Subcutaneous adipose tissue (tissue), 4 donors: ENCODE data around the gene BMERB1. TPM values are rescaled to one million over a fixed set of nuclear protein-coding genes. Genes with fewer than 3 reads are reported as not detected.

Experiments
- total RNA-seq, 4 donors: library from RNA; depleted of rRNA; stranded (reverse); fragments of >200 nt; gene quantifications; one replicate each; pipeline ENCODE4 v1.1.0, GENCODE V29; 2016
- TF ChIP-seq, protein P1 (sequence below): fragments of 450-650 bp; IDR thresholded peaks from one replicate; pipeline ENCODE4 v1.5.1; 2016; ENCODE audit warnings: low read depth, mild to moderate bottlenecking, control low read depth, antibody characterized with exemption, moderate library complexity

Gene BMERB1
- total RNA-seq, 4 donors from 2014 or later, result 21.8 to 72.2 (median 34.9) TPM

DNA sequence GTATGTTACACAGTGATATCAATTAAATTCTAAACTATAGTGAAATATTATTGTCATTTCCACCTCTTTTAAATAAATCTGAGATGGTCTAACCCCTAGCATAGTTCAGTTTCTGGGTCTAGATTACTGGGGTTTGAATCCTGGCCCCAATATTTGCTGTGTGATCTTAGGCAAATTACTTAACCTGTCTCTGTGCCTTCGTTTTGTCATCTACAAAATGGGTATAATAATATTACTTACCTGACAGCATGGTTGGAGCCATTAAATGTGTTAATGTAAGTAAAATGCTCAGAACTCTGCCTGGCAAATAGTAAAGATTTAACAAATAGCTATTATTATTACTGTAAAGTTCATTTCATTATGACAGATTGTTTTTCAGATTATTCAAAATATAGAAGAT is 52.3 kb downstream of the BMERB1 start:
- TF ChIP-seq, protein P1, sequence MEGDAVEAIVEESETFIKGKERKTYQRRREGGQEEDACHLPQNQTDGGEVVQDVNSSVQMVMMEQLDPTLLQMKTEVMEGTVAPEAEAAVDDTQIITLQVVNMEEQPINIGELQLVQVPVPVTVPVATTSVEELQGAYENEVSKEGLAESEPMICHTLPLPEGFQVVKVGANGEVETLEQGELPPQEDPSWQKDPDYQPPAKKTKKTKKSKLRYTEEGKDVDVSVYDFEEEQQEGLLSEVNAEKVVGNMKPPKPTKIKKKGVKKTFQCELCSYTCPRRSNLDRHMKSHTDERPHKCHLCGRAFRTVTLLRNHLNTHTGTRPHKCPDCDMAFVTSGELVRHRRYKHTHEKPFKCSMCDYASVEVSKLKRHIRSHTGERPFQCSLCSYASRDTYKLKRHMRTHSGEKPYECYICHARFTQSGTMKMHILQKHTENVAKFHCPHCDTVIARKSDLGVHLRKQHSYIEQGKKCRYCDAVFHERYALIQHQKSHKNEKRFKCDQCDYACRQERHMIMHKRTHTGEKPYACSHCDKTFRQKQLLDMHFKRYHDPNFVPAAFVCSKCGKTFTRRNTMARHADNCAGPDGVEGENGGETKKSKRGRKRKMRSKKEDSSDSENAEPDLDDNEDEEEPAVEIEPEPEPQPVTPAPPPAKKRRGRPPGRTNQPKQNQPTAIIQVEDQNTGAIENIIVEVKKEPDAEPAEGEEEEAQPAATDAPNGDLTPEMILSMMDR, result no peak

DNA sequence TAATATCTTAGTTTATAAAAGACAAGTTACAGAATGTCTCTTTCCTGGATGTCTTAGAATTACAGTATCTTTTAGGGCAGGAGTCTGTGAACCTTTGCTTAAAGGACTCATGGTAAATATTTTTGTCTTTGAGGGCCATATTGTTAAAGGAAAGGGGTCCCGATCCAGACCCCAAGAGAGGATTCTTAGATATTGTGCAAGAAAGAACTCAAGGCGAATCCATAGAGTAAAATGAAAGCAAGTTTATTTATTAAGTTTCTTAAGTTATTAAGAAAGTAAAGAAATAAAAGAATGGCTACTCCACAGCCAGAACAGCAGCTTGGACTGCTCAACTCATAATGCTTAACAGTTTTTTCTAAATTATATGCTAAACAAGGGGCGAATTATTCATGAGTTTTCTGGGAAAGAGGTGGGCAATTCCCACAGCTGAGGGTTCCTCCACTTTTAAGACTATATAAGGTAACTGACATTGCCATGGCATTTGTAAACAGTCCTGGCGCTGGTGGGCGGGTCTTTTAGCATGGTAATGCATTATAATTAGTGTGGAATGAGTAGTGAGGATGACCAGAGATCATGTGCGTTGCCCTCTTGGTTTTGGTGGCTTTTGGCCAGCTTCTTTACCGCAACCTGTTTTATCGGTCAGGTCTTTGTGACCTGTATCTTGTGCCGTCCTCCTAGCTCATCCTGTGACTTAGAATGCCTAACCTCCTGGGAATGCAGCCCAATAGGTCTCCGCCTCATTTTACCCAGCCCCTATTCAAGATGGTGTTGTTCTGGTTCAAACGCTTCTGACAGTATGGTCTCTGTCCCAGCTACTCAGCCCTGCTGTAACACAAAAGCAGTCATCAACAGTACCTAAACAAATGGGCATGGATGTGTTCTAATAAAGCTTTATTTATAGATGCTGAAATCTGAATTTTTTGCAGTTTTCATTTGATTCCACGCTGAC is 53.2 kb downstream of the BMERB1 start:
- TF ChIP-seq, protein P1, result no peak

- TF ChIP-seq, protein P1, result no peak
Observed at GRCh38 chr16:15489016-15489415, 54.6 kb downstream of the BMERB1 start.

- TF ChIP-seq, protein P1, result no peak
Observed at GRCh38 chr16:15490123-15490711, 55.8 kb downstream of the BMERB1 start.

DNA sequence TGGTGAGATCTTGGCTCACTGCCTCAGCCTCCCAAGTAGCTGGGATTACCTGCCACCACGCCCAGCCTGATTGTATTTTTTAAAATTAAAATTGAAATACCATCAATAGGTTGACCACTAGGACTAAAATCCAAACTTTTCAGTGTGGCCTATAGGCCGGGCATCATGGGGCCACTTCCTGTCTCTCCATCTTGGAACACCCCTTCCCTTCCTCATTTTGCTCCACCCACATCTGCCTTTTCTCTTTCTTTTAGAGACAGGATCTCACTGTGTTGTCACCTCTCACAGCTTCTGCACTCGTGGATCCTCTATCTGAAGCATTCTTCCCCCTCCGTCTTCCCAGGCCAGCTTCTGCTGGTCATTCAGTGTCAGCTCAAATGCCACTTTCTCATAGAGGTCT is 57.0 kb downstream of the BMERB1 start:
- TF ChIP-seq, protein P1, result no peak

- TF ChIP-seq, protein P1, result no peak
Observed at GRCh38 chr16:15492091-15492740, 57.8 kb downstream of the BMERB1 start.

DNA sequence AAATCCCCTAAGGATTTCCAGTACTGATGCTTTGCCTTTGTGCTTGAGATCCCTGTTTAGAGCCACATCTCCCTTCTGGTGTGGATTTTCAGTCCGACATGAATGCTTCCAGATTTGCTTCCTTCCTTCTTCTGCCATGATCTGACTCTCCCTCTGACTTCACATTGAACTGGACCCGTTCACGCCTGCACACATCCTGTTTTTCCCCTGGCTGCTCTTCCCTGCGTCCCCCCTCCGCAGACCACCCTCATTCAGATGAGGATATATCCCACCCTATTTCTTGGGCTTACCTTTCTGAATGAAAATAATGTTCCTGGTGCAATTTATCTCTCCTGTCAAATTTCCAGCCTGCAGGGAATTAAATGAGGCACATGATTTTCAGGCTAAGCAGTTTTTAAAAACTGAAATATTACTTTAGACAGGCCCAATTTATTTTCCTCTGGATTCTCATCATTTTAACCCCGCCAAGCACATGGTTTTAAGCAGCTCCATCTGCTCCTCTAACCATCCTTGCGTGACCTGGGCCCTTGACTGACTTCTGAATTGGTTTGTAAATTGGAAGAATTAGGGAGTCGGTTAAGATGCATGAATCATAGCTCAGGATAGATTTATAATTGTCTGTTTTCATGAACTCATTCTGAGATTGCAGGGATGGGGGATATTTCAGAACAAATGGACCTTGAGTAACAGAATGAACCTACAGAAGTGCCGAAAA is 59.2 kb downstream of the BMERB1 start:
- TF ChIP-seq, protein P1, result no peak
